NCI-H2196 (cell line): ENCODE data around the gene PRDX2.

Experiments
- DNase-seq: peaks from one replicate; lab custom pipeline; 2025; ENCODE audit not compliant: unreplicated experiment; lab: John Stamatoyannopoulos, UW

The PRDX2 gene

DNA sequence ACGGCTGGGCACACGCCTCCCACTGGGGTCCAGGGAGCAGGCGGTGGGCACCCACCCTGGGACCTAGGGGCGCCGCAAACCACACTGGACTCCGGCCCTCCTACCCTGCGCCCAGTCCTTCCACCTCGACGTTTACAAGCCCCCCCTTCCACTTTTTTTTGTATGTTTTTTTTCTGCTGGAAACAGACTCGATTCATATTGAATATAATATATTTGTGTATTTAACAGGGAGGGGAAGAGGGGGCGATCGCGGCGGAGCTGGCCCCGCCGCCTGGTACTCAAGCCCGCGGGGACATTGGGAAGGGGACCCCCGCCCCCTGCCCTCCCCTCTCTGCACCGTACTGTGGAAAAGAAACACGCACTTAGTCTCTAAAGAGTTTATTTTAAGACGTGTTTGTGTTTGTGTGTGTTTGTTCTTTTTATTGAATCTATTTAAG, 8.7 kb downstream of the PRDX2 start:
- no peak for DNase-seq

DNA sequence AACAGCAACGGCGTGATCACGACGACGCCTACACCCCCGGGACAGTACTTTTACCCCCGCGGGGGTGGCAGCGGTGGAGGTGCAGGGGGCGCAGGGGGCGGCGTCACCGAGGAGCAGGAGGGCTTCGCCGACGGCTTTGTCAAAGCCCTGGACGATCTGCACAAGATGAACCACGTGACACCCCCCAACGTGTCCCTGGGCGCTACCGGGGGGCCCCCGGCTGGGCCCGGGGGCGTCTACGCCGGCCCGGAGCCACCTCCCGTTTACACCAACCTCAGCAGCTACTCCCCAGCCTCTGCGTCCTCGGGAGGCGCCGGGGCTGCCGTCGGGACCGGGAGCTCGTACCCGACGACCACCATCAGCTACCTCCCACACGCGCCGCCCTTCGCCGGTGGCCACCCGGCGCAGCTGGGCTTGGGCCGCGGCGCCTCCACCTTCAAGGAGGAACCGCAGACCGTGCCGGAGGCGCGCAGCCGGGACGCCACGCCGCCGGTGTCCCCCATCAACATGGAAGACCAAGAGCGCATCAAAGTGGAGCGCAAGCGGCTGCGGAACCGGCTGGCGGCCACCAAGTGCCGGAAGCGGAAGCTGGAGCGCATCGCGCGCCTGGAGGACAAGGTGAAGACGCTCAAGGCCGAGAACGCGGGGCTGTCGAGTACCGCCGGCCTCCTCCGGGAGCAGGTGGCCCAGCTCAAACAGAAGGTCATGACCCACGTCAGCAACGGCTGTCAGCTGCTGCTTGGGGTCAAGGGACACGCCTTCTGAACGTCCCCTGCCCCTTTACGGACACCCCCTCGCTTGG, 9.3 kb downstream of the PRDX2 start:
- DNase-seq = peak; percentile 74

DNA sequence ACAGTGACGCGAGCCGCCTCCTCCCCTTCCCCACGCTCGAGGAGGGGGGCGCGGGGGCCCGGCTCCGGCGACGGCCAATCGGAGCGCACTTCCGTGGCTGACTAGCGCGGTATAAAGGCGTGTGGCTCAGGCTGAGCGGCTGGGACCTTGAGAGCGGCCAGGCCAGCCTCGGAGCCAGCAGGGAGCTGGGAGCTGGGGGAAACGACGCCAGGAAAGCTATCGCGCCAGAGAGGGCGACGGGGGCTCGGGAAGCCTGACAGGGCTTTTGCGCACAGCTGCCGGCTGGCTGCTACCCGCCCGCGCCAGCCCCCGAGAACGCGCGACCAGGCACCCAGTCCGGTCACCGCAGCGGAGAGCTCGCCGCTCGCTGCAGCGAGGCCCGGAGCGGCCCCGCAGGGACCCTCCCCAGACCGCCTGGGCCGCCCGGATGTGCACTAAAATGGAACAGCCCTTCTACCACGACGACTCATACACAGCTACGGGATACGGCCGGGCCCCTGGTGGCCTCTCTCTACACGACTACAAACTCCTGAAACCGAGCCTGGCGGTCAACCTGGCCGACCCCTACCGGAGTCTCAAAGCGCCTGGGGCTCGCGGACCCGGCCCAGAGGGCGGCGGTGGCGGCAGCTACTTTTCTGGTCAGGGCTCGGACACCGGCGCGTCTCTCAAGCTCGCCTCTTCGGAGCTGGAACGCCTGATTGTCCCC, 10.1 kb downstream of the PRDX2 start, which contains the start of gene JUNB:
JUNB (plus strand) TSS at position 142 of the 706 bp plus-strand sequence; CDS start at position 428, 286 bp downstream.
- DNase-seq = peak; percentile 96

DNA sequence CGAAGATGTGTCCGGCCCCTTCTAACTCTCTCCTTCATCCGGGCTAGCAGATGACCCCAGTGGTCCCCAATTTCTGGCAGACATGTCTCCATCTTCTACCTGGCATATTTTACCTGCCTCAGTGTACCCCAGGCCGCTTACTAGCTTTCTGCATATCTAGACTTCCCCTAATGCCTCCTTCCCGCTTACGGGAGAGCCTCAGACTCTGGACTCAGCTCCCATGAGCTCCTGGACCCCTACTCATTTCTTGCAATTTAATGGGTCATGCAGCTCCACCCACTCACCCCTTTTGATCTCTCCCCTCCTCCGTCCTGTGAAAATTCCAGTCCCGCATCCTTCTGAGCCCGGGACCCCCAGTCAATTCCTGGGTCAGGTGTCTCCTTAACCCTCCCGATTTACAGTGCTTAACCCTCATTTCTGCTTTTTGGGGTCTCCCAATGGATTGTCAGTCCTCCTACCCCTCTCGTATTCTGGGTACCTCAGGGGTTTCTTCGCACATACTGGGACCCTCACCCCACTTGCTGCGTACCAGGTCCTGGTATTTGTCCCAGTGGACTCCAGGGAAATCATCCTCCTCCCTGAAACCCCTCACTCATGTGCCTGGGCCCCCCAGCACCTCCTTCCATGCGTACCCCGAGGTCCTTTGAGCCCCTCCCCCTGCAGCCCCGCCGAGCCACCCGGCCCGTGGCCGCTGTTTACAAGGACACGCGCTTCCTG, 10.8 kb downstream of the PRDX2 start:
- no peak for DNase-seq

DNA sequence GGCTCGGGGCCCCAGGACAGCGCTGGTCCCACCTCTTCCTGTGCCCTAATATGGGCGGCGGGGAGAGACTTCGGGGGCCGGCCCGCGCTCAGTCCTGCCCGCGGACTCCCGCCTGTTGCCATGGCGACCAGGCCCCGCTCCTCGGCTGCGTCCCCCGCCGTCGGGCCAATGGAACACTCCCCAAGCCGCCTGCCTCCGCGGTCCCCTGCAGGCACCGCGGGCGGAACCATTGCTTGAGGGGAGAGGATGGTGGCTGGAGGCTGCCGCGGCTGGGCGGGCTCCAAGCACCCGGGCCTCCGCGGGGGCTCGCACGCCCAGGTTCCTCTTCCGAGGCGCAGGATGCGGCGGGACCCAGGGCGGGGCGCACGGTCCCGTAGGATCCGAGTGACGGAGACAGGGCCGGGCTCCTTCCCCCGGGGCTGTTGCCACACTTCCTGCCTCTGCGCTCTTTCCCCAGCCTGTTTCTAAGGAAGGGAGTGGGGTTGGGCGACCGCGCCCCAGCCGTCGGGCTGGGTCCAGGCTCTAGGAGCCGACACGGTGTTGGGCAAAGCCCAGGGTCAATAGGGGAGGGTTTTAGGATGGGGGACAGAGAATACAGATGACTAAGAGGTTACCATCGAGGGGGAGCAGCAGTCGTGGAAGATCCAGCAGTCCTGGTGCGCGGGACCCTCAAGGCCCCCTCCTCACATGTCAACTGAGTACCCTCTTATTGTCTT, 11.5 kb downstream of the PRDX2 start:
- DNase-seq = peak; percentile 98

DNA sequence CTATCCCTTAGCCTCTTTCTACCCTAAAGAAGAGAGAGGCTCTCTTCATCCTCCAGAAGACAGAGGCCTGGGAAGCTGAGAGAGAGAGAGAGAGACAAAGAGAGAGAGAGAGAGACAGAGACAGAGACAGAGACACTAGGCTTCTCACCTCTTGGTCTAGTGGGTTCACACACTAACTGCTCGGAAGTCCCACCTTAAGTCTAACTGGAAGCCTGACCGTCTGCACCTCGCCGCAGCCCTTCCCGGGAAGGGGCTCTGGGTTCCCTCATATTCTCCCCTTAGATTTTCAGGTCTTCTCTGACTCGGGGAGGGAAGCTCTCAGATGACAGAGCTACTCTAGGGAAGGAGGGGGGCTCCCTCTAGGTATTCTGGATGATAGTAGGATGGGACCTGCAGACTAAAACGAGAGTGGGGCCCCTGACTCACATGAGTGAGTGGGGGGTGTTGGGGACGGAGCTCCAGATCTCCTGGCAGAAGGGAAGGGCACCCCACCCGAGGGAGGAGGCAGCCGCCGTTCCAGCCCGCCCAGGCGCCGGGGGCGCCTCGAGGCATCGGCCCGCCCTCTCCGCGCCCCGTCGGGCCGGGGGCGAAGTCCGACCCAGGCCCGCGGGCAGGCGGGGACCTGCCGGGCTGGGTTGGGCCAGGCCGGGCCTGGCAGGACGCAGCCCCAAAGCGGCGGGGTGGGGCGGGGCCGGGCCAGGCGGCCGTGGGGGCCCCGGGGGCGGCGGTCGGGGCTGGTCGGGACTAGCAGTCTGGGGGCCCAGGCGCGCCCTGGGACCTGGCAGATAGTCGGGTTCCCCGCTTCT, 12.3 kb downstream of the PRDX2 start:
- DNase-seq = peak; percentile 61

DNA sequence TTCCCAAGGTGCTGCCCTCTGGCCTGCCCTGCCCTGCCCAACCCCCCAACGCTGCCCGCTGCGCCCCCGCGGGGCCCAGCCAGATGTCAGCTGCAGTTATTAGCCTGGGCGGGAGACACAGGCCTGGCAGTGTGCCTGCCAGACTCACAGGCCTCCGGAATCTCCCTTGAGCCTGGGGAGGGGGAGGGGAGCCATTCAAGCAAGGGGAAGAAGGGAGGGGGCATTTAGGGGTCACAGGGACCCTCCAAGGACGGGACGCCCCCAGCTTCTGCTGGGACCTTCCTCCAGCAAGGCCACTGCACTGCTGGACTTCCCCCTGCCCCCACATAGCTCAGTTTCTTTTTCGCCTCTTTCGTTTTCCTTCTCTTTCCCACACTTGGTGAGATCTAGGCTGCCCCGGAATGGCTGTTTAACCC, 12.9 kb downstream of the PRDX2 start:
- DNase-seq = peak; percentile 90

DNA sequence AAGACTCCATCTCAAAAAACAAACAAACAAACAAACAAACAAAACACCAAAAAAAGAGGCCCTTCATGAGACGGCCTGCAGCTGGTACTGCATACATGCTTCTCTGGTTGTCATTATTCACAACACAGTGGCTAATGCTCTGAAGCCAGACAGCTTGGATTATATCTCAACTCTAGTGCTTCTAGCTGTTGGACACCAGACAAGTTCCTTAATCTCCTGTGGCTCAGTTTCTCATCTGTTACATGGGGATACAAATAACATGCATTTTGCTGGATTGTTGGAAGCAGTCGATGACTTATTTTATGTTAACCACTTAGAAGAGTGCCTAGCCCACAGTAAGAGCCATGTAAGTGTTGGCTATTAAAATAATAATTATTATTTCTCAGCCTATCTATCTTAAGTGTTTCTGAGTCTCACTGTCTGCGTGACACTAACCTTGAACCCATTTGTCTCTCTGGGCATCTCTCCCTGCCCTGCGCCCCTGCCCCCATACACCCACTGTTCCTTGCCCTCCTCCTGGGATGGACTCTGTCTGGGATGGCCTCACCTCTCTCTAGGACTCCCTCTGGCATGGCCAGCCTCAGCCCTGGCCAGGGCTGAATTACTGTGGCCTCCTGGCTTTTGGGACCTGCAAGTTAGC, 13.4 kb downstream of the PRDX2 start:
- no peak for DNase-seq

DNA sequence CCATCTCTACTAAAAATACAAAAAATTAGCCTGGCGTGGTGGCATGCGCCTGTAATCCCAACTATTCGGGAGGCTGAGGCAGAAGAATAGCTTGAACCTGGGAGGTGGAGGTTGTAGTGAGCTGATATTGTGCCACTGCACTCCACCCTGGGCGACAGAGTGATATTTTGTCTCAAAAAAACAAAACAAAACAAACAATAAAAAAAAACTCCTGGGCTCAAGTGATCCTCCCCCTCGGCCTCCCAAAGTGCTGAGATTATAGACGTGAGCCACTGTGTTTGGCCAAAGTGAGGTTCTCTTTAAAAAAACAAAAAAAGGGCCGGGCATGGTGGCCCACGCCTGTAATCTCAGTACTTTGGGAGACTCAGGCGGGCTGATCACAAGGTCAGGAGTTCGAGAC, 14.1 kb downstream of the PRDX2 start:
- no peak for DNase-seq

DNA sequence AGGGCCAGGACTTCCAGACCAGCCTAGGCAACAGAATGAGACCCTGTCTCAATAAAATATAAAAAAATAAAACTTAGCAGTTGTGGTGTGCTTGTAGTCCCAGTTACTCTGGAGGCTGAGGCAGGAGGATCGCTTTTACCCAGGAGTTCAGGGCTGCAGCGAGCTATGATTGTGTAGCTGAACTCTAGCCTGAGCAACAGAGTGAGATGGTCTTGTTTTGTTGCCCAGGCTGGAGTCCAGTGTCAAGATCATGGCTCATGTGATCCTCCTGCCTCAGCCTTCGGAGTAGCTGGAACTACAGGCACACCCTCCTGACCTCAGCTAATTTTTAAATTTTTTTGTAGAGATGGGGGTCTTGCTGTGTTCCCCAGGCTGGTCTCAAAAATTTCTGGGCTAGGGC, 14.6 kb downstream of the PRDX2 start:
- no peak for DNase-seq

DNA sequence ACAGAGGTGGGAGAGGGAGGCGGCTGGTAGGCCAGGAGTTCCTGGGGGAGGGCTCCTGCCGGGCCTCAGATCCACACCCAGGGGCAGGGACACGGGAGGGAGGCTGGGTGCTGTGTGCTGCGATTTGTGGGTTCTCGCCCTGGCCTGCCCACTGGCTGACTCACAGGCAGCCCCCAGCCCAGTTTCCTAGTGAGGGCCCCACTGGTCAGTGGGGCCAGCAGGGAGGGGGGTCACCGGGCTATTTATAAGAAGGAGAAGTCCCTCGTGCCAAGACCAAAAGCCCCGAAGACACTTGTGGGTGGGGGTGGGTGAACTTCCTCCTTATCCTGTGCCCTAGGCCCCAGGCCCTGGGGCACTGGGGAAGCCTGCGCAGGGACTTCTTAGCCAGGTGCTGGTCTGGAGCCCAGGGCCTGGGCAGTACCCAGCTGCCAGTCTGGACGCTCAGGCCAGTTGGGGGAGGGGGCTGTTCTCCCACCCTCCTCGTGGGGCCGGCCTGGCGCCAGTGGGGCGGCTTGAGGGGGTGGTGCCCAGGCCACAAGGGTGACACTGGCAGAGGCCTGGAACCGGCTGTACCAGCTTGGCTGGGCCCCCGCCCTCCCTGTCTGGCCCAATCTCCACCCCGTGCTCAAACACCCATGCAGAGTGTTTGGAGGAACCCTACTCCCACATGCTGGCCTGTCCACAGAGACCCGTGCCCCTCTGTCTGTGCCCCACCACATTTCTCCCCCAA, 15.3 kb downstream of the PRDX2 start:
- peak; percentile 61 for DNase-seq

DNA sequence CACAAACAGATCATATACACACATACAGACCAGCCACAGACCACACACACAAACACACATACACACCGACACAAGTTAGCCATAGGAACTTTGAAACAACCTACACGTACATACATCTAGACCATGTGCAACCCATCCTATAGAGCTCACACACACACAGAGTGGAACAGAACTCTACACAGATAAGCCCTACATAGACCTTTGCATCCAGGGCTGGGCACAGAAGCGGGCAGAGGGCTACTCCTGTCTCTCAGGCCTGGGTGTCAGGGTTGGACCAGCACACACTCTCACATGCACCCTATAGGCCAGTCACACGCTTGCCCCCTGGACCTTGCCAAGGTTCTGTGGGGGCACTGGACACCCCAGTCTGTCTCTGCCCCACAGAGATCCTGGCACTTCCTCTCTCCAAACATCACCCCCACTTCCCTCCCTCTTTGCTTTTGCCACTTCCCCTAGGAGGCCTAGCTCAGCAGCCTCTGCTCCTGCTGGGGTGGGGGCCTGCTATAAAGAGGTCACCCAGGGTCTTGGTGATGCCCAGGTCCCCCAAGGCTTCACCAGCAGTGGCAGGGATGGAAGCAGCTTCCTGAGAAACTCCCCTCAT, 16.1 kb downstream of the PRDX2 start:
- no peak for DNase-seq

DNA sequence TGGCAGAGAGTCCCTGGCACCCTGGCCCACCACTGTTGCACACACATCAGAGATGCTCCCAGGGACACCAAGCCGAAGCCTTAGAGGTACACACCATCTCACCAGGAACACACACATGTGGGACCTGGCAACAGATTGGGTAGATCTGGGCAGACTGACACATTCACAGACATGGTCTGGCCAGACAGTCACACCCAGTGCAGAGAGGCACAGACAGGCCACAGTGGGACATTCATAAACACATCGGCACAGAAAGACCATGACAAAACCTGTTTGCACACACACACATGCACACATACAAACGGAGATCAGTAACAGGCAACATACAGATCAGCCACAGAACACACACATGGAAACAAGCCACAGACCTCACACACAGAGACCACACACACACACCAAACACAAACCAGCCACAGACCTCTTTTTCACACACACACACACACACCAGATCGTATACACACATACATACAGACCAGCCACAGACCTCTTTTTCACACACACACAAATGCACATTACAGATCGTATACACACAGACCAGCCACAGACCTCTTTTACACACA, 16.6 kb downstream of the PRDX2 start:
- DNase-seq = no peak

DNA sequence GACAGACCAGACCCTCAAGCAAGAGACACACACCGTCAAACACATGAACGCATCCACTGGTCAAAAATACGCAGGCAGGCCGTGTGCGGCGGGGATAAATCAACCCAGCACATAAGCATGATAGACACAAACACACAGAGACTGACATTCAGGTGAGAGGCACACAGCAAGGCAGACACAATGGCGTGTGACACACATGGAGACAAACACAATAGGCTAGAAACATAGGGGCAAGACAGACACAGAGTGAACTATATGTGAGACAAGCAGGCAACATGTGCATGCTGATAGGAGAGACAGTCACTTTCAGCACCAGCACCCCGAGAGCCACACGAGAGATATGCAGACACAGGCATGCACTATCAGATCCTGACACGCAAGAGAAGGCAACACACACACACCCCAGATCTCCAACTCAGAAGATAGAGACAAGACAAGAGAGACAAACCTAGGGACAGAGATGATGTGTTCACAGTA, 17.2 kb downstream of the PRDX2 start:
- no peak for DNase-seq

DNA sequence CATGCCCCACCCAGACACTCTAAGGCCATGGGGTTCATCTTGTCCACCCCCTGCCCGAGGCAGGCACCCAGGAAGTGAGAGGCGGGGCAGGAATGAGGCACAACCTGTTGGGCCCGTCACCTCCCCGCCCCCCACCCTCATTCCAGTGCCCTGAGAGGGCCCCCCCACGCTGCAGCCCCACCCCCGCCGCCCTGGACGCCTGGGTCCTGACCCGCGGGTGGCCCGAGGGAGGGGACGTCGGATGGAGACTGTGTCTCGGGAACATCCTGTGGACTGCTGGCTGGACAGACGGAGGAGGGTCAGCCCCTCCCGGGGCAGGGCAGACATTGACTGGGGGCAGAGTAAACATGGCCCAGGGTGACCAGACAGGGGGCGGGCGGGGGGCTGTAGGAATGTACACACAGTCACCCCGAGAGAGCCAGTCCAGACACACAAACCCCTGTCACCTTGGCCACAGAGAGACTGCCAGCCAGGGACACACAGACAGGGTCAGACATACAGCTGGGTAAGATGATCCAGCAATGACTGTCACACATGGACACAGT, 17.7 kb downstream of the PRDX2 start:
- no peak for DNase-seq

DNA sequence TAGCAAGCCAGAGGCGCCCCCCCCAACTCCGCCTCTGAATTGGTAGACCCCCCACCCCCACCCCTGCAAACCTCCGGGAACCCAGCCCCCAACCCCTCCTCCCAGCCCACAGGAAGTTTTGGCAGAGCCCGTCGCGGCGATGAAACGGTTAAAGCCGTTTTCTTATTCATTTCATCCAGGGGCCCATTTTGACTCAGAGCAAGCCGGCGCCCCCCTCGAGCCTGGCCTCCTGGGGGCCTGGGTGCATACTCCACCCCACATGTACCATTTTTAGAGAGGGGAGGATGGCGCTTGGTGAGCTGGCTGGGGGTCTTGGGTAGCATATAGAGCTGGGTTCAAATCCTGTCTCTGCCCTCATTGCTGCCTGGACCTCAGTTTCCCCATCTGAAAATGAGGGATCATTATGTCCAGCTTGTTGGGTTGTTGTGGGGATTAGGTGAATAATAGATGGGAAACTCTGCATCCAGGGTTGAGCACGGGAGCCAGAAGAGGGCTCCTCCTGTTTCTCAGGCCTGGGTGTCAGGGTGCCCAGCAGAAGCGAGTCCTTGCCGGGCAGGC, 18.2 kb downstream of the PRDX2 start:
- no peak for DNase-seq

DNA sequence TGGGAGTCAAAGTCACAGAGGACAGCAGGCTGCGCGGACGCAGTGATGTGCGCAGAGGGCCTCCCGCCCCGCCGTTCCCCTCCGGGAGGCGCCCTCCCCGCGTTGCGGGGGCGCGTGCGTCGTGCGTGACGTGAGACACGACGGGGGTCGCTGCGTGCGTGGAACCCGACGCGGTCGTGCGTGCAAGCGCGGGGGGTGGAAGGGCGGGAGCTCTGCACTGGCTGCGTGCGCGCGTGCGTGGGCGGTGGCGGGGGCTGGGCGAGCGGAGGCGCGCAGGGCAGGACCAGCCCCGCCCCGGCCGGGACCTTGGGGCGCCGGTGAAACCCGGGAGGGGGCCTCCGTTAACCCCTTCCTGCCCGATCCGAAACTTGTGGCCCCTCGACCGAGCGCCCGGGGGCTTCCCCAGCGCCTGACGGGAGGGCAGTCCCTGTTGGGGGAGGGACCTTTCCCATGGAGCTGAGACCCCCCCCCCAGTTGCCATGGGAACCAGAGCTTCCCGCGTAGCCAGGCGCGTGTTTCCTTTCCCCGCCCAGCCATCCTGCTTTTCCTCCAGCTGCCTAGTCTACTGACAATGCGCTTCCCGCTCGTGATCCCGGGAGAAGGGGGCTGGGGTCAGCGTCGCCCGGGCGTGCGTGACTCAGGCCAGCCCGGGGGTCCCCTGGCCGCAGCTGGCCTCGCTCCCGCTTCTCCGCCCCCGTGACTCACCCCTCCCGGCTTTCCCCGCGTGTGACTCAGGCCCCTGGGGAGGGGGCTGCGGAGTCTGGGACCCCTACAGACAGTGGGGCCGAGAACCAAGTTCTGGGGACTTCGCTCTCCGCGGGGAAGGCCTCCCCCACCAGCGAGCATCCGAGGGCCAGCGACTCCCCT, 18.9 kb downstream of the PRDX2 start:
- peak; percentile 82 for DNase-seq
